ENCODE results near the gene SUFU. TPM values are rescaled to one million over a fixed set of nuclear protein-coding genes. Genes with fewer than 3 reads are reported as not detected.

The SUFU gene
- total RNA-seq, 1 experiment from 2014 or later = 9.7 TPM

DNA sequence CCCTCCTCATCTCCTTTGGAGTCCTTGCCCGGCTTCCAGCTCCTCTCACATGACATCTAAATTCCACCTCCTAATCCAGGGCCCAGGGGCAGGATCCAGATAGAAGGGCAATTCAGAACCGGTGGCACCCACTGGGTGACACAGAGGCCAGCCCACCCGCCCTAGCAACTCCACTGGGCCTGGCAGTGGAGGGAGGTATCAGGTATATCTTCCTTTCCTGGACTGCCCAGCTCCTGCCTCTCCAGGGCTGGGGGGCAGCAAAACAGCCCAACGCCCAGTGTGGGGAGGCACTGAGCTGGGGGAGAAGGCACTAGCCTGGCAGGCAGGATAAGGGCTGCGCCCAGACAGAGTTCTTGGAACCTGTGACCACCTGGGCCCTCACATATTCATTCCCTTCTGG, 130.1 kb downstream of the SUFU start:
- no peak for DNase-seq (ENCODE audit: low read depth)

DNA sequence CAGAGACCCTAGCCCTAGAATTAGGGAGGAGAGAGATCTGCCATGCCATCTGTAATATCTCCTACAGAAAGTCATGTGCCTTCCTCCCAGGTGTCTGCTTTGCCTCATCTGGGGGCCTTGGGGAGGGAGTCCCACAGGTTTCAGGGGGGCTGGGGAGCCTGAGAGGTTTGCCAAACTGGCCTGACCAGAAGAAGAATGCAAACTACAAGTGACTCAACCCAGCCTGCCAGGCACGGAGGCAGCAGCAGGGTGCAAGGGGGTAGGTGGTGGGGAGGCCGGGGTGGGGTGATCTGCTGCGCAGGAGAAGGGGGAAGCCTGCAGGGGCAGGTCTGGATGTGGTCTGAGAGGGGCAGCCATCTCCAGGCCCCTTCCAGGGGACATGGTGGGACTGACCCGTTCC, 130.9 kb downstream of the SUFU start:
- no peak for DNase-seq (ENCODE audit: low read depth)

DNA sequence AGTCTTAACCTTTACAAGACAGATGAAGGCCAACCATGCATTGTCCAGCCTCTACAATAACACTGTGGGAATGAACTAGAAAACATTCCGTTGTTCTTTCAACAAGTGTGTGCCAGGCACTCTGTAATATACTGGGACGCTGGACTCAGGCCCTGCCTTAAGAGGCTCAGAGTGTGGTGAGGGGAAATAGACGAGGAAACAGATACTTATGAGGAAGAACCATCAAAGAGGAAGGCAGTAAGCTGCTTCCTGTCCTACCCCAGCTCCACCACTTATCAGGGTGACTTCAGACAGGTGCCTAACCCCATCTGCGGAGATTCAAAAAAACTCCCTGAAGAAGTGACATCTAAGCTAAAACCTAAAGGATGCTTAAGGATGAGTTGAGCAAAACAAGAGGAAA, 131.6 kb downstream of the SUFU start:
- DNase-seq (ENCODE audit: low read depth) = no peak

DNA sequence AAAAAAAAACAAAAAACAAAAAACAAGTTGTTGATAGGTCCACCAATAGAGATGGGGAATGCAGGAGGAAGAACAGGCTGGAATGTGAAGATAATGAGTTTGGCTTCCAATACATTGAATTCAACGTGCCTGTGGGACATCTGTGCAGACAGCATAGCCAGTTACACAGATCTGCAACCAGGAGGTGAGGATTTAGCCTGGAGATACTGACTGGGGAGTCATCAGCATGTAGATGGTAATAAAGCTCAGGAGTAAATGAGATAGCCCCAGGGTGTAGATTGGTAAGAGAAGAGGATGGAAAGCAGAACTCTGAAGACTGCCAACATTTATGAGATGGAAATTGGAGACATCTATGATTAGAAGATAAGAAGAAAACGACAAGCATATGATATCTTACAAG, 135.8 kb downstream of the SUFU start:
- DNase-seq (ENCODE audit: low read depth) = no peak

DNA sequence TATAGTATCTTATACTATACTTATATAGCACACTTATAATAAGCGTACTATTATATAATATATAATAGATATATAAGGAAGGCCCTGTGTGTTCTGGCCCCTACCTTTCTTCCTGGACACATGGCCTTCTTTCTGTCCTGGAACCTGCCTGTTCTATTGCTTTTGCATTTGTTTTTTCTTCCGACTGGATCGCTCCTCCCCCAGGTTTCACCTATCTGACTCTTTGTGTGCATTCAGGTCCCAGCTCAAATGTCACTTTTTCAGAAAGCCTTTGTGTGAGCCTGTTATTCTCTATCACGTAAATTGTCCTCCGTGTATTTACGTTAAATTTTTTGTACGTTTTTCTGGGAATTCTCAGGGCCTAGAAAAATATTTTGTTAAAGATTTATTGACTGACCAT, 137.6 kb downstream of the SUFU start:
- no peak for DNase-seq (ENCODE audit: low read depth)

DNA sequence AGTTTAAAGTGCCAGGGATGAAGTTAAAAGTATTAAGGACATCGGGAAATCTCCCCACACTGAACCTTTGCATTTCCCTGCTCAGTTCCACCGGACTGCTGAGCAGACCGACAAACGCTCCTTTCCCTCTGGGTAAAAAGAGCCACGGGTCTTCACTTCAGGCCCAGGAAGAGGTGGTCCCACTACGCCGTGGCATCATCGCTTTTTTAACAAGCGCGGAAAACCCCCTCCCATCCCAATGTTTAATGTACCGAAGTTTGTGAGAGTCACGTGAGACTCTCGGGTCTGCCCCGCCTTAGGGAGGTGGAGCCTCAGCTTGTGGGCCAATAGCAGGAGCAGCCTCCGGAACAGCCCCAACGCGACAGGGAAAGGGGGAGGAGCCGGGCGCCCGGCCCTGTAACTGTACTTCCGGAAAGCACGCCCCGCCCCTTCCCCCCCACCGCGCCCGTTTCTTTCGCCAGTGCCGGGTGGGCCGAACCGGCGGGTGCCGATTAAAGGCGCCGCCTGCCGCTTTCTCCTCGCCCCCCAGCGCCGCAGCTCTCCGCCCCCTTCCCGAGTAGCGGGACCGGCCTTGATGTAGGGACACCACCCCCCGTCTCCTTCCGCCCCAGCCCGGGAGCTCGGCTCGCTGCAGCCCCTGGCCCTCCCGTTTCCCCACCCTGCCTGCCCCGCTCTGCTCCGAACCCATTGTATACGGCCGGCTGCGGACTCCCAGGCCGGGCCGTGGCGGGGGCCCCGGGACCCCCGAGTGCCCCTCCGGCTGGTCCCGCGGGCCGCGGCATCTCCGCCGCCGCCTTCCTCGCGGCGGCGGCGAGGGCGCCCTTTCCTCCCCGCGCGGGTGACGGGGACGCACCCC, 138.3 kb downstream of the SUFU start:
- peak; percentile 96 for DNase-seq (ENCODE audit: low read depth)

DNA sequence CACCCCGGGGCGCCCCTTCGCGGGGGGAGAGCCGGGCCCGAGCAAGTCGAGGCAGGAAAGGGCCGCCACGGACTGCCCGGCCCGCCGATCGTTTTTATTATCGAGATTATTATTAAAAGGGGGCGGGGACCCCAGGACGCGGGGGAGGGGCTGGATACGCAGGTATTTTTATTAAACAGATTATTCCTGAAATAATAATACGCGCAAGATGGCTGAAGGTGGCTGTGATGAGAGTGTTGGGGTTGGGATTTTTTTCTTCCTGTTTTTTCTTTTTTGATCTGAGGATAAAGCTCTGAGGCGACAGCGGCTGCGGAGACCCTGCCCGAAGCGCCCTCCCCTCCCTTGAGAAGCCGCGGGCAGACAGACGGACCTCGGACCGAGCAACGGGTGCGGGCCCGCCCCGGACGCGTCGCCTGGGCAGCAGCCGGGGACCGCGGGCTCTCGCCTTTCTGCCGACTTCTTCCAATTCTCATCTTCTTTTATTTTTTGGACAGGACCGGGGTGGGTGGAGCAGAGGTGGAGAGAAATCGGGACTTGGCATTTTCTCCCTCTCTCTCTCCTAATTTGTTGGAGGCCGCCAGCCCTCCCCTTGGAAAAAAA, 139.1 kb downstream of the SUFU start:
- peak; percentile 66 for DNase-seq (ENCODE audit: low read depth)

DNA sequence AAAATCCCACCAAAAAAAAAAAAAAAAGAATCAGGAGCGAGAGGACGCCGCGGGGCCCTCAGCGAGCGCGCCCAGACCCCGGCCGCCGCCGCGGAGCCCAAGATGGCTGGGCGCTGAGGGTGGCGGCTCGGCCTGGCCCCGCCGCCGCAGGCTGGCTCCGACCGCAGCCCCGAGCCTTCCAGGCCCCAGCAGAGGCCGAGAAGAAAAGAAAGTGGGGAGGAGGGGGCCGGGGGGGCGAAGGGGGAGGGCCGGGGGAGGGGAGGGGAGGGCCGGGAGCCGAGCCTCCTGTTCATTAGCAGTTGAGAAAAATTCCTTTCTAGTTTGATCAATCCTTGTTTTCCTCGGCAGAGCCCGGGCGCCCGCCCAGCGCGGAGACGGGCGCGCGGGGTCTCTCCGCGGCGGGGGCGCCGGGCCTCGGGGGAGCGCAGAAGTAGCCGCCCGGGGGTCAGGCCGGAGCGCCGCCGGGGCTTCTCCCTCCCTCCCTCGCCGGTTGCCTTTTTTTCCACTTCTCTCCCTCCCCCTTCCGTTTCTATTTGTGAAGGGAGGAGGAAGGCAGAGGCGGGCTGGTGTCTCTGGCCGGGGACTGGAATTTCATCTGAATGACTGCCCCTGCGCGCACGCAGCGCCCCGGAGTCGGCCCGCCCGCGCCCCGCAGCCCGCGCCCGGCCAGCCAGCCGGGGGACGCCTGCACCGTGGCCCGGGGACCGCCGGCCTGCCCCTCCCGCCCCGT, 139.7 kb downstream of the SUFU start:
- DNase-seq (ENCODE audit: low read depth) = peak; percentile 68

DNA sequence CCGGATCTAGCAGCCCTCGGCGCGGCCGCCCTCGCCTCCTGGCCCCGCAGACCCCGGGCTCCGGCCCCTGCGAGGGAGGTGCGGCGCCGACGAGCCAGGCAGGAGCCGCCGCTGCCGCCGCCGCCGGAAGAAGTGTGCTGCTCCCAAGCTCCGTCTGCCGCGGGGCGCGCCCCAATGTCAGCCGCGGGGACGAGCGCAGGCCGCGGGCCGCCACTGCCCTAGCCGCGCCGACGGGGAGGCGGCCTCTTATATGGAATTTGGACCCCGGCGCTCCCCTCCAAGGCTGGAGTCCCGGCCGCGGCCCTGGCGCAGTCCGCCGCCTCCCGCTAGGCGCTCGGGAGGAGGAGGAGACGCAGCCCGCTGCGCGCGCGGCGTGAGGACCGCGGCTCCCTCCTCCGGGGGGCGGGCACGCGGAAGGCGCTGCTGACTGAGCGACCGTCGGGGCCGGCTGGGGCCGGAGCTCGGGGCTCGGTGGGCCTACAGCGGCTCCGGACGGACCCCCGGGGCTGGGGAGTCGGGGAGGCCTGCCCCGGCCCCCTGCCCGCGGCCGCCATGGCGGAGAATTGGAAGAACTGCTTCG, 140.4 kb downstream of the SUFU start, which contains the start of gene TRIM8:
Gene TRIM8 (plus strand): TSS at position 414 of the 580 bp plus-strand sequence. CDS start 139 bp downstream, at position 553.
- DNase-seq (ENCODE audit: low read depth) = no peak

DNA sequence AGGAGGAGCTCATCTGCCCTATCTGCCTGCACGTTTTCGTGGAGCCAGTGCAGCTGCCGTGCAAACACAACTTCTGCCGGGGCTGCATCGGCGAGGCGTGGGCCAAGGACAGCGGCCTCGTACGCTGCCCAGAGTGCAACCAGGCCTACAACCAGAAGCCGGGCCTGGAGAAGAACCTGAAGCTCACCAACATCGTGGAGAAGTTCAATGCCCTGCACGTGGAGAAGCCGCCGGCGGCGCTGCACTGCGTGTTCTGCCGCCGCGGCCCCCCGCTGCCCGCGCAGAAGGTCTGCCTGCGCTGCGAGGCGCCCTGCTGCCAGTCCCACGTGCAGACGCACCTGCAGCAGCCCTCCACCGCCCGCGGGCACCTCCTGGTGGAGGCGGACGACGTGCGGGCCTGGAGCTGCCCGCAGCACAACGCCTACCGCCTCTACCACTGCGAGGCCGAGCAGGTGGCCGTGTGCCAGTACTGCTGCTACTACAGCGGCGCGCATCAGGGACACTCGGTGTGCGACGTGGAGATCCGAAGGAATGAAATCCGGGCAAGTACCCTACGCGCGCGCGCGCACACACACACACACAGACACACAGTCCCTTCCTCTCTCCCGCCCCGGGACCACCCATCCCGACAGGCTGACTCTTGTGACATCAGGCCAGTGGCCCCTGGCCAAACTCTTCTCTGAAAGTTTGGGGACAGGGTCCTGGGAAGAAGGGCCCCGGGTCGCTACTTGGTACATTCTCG, 141.0 kb downstream of the SUFU start:
- peak; percentile 81 for DNase-seq (ENCODE audit: low read depth)

DNA sequence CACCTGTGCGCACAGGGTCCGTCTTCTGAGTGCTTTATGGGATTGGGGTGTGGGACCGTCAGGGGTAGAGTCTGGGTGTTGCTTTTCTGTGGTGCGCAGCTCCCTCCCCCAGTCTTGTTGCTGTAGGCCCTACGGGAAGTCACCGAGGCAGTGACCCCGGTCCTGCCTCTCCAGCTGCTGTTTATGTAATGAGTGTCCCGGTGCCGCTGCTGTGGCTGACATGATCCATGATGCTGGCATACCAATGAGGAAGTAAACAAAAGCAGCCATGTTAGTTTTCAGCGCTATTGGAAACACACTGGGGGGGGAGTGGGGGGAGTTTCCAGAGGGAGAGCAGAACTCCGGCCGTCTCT, 141.6 kb downstream of the SUFU start:
- peak; percentile 62 for DNase-seq (ENCODE audit: low read depth)

DNA sequence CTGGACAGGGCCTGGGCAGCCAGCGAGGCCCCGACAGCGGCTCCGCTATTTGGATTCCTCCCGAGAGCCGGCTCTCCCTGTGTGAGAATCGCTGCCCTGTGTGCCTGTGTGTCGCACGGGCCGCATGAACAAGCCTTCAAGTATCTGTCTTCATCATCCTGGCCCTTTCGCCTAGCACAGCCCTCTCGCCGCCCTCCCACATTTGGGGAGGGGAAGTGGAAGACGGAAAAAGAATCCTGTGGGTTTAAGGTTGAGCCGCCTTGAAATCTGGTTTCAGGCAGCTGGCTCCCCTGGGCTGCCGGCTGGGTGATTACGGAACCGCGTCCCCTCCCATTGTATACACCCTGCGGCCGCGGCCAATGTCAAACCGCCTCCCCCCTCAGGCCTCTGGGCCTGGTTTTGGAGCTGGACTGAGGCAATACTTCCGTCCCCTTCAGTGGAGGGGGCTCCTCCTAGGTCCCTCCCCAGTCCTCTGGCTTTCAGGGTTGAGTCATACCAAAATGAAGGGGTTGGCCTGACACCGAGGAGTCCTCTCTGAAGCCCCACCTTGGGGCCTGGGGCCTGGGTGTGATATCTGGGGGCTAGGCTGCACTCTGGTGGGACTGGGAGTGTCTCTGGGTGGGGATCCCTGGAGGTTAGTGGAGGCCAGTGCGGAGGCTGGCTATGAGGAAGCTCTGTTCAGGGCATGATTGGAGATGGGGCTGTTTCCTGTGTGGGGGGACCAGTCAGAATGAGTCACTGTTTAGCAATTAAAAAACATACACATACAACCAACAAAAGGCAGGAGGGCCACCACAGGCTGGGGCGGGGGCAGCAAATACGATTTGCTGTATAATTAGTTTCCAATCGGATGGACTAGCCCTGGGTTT, 142.2 kb downstream of the SUFU start:
- peak; percentile 99 for DNase-seq (ENCODE audit: low read depth)

DNA sequence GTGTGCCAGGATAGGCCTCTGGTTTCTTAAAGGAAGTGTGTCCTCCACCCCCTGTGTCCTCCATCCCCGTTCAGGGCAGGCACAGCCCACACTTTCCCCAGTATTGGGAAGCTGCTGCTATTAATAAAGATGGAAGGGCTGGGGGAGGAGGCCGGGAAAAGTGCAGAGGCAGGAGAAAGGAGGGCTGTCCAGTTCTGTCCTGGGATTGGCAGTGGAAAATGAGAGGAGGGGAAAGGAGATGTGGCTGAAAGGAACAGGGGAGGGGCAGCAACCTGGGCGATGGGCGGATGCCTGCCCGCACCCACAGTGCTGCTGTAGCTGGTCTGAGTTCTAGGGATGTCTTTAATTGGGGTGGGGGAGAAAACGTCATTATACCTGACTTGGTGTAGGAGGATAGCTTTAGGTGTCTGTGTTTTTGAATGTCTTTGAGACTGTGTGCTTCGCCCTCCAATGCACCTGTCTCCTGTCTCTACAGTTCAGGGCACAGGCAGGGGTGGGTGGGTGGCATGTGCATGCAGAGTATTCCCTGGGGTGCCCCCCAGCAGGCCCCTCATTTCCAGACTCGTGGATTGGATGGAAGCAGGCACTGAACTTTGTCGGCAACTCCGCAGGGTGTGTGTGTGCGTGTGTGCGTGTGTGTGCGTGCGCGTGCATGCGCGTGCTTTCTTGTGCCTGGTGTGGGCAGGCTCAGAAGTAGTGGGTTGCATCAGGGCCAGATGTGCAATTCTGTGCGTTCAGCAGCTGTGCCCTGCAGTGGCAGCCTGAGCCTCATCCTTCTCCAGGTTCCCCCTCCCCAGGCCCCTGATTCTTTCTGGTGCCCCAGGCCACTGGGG, 143.1 kb downstream of the SUFU start:
- DNase-seq (ENCODE audit: low read depth) = no peak

DNA sequence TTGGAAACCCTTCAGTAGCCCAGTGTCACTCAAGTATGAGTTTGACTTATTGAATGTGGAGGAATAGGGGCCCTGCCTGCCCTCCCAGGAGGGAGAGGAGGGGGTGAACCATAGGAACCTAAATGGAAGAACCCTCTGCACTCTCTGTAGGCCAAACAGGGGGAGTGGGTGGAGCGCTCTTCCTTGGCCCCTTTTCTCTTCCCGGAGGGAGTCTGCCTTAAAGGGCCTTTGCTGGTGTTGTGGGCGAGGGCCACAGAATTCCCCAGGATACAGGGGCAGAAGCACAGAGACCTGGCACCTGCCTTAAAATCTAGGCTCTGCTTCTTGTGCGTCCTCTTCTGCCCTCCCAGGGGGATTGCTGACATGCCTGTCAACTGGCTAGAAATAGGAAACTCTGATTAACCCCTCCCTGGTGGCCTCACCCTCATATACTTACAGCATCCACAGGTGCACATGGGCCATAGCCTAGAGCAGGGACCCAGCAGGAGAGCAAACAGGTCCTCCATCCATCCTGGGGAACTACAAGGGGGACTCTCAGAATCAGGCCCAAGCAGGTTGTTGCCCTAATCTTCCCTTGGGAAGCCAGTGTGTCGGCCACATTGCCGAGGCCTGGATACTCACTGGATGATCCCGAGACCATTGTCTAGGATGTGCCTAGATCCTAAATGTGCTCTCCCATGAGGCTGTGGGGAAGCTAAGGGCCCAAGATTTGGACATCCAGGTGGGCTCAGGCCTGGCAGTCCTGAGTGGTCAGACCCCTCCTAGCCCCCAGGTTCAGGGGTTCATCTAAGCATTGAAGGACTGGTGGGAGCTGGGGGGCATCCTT, 143.9 kb downstream of the SUFU start:
- no peak for DNase-seq (ENCODE audit: low read depth)

DNA sequence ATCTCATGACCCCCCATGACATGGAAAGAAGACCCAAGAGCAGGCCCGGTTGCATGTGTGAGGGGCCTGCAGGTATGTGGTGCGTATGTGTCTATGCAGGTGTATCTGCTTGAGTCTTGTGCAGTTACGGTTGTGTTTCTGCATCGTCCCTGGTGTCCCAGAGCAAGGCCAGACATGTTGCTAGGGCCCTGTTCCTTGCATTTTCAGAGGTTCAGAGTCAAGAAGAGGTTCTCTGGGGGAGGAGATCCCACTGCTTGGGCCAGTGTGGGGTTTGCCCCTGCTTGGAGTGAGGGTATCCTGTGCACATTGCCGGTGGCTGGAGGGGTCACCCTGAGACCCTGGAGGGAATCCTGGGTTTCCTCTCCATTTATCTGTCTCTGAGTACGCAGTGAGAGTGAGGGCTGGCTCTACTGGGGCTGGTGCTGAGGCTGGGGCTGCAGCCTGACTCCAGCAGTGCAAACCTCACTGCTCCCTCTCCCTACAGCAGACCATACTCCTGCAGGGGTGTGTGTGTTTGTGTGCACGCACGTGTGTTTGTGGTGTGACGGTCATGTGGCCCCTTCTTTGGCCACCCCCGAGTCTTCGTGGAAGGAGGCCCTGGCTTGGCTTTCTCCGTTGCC, 144.6 kb downstream of the SUFU start:
- DNase-seq (ENCODE audit: low read depth) = no peak

DNA sequence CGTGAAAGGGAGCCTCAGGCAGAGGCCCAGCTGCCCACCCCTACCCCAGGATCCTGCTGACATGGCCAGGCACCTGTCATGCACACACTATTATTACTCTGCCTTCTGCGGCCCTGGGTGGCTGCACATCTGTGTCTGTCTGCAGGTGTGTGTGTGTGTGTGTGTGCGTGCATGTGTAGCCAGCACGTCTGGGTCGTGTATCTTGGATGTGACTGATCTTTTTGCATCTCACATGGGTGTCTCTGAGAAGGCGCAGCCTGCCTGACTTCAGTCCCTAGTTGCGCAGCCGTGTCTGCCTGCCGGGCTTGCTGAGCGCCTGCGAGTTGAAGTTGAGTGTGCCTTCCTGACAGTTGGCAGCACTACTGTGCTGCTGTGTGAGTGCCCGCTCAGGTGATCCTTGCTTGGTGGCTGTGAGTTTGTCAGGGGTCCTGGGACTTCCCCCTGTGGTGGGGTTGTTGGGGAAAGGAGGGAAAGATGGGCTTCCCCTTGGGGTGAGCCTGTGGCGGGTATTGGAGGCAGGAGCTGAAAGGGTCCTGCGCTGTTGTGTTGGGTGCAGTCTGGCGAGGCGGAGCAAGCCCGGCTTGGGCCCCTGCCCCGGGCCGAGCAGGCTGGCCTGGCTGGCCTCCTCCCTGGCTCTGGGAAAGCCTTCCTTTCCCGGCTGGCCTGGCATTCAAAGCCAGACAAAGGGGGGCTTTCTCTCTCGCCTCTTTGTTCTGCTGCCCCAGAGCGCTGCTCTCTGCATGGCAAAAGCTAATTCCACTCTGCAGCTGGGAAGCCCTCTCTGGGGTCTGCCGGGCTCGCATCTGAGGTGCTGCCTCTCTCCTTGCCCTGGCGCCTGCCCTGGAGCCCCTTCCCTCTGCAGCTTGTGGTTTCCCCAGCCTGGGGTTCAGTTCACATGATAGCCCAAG, 145.4 kb downstream of the SUFU start:
- no peak for DNase-seq (ENCODE audit: low read depth)
